ENCODE results near the gene SHC2. TPM values are rescaled to one million over a fixed set of nuclear protein-coding genes. Genes with fewer than 3 reads are reported as not detected.

SHC2 gene
- total RNA-seq, 1 experiment from 2014 or later, result 16.6 TPM

DNA sequence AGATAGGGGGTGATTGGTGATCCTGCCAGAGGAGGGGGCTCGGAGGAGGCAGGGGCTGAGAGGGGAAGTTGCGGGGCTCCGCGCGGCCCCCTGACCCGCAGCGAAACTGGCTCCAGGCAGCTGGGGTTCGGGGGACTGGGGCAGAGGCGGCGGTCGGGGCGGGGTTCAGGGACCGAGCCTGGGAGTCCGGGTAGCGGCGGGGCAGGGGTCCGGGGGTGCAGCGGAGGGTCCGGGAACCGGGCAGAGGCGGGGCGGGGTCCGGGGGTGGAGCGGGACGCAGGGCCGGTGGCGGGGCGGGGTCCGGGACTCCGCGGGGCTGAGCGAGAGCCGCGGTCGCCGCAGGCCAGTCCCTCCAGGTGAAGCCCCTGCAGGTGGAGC, 36.6 kb upstream of the SHC2 start:
- no peaks in the 10 kb centered on the region for H3K79me2 ChIP-seq (ENCODE audit: insufficient read depth, low read length)
- H3K23me2 ChIP-seq (ENCODE audit: insufficient read length, low read depth, low read length, poor library complexity, severe bottlenecking), result peaks cover 9% of the 10 kb centered on the region
- peaks cover 58% of the 10 kb centered on the region for H3K27me3 Mint-ChIP-seq (ENCODE audit: low read depth)
- H4K8ac ChIP-seq (replicated peaks; ENCODE audit: insufficient read length, low read depth, low read length), result no peak overlapping the region
- TF ChIP-seq, protein P1, sequence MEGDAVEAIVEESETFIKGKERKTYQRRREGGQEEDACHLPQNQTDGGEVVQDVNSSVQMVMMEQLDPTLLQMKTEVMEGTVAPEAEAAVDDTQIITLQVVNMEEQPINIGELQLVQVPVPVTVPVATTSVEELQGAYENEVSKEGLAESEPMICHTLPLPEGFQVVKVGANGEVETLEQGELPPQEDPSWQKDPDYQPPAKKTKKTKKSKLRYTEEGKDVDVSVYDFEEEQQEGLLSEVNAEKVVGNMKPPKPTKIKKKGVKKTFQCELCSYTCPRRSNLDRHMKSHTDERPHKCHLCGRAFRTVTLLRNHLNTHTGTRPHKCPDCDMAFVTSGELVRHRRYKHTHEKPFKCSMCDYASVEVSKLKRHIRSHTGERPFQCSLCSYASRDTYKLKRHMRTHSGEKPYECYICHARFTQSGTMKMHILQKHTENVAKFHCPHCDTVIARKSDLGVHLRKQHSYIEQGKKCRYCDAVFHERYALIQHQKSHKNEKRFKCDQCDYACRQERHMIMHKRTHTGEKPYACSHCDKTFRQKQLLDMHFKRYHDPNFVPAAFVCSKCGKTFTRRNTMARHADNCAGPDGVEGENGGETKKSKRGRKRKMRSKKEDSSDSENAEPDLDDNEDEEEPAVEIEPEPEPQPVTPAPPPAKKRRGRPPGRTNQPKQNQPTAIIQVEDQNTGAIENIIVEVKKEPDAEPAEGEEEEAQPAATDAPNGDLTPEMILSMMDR (conservative IDR thresholded peaks at IDR 0.05), result no peak
- no peak overlapping the region for H4K5ac ChIP-seq (ENCODE audit: insufficient read length, low read depth, low read length)
- H3K27ac ChIP-seq (ENCODE audit: insufficient read length, low read depth, low read length), result no peak overlapping the region
- H2BK15ac ChIP-seq (ENCODE audit: low read depth, low read length), result no peak overlapping the region
- no peak overlapping the region for H3K27ac Mint-ChIP-seq
- H3K56ac ChIP-seq (ENCODE audit: insufficient read length, low read depth, low read length), result no peak overlapping the region
- H2BK5ac ChIP-seq (ENCODE audit: insufficient read length, low read length), result no peak overlapping the region
- H3K27me3 ChIP-seq (ENCODE audit: insufficient read depth, low read length), result peaks cover 14% of the 10 kb centered on the region; the same call in 1 of the 2 replicates
- H3K79me1 ChIP-seq (ENCODE audit: insufficient read depth, low read depth, low read length, poor library complexity, severe bottlenecking), result no peaks in the 10 kb centered on the region
- H3K9ac ChIP-seq (ENCODE audit: extremely low read depth, insufficient read length, low read length), result no peak overlapping the region
- H4K20me1 ChIP-seq (ENCODE audit: control insufficient read depth, insufficient read depth, insufficient read length), result no peaks in the 10 kb centered on the region
- H3K4me1 Mint-ChIP-seq, result peaks cover under 1 to 16% of the 10 kb centered on the region in 2 experiments; a peak in 3 of 4 replicates
- H3K18ac ChIP-seq (ENCODE audit: insufficient read length, low read depth, low read length), result no peak overlapping the region
- peak overlapping the region; percentile 48 for H3K4me2 ChIP-seq (ENCODE audit: insufficient read depth, insufficient read length, low read length)
- no peak overlapping the region for H3K4ac ChIP-seq (ENCODE audit: low read depth, low read length)
- H3T11ph ChIP-seq (ENCODE audit: low read length), result no peak overlapping the region
- H3K9me3 ChIP-seq (ENCODE audit: control insufficient read depth, low read depth, low read length), result no peaks in the 10 kb centered on the region
- no peak overlapping the region for H4K91ac ChIP-seq (ENCODE audit: insufficient read length, low read depth, low read length)
- WGBS (ENCODE audit: extremely low coverage, insufficient read length, low lambda C conversion rate), result no CpG with 5 or more reads among the region's 36 CpGs
- H3K14ac ChIP-seq (ENCODE audit: insufficient read depth, low read length), result no peak overlapping the region
- no peak overlapping the region for H2BK120ac ChIP-seq (ENCODE audit: low read depth, low read length, poor library complexity, severe bottlenecking)
- H3K4me3 Mint-ChIP-seq, result peak overlapping the region; percentile 37 to 81
- no peaks in the 10 kb centered on the region for H3K4me1 ChIP-seq (ENCODE audit: insufficient read depth, low read length)
- H2BK20ac ChIP-seq (ENCODE audit: low read depth, low read length, poor library complexity, severe bottlenecking), result no peak overlapping the region
- H3K9me3 Mint-ChIP-seq, result peaks cover 8 to 10% of the 10 kb centered on the region in 2 experiments
- no peak overlapping the region for H2AK5ac ChIP-seq (ENCODE audit: insufficient read length, low read length)
- no peak overlapping the region for H2AFZ ChIP-seq (ENCODE audit: low read length)
- H2BK12ac ChIP-seq (ENCODE audit: insufficient read length, low read depth, low read length), result no peak overlapping the region
- H3K23ac ChIP-seq (ENCODE audit: insufficient read length, low read depth, low read length), result no peak overlapping the region
- H3K36me3 Mint-ChIP-seq (ENCODE audit: insufficient read depth in 1 of 3, low read depth in 3 of 3), result peaks cover 0 to 2% (median 0%) of the 10 kb centered on the region in 3 experiments; a peak in 2 of 7 replicates
- DNase-seq, result no peak
